H9 (cell line): ENCODE measurements around the gene DNAJC25. TPM values are rescaled to one million over a fixed set of nuclear protein-coding genes. Genes with fewer than 3 reads are reported as not detected.

Experiments used
- DNase-seq: peaks from one replicate; pipeline ENCODE4 v3.0.0-alpha.2; 2017
- H2AFZ ChIP-seq: one replicate; pipeline ENCODE4 v1.6.1; 2013; ENCODE audit warnings: mild to moderate bottlenecking, low read length, control low read depth, moderate library complexity
- H2AK5ac ChIP-seq: 2 replicates; pipeline ENCODE4 v1.6.1; 2013; ENCODE audit warnings: low read length, control low read depth, mixed read lengths; ENCODE audit not compliant: insufficient read length
- H2BK120ac ChIP-seq: one replicate; pipeline ENCODE4 v1.6.1; 2013; ENCODE audit warnings: low read depth, mild to moderate bottlenecking, low read length, control low read depth, inconsistent platforms; ENCODE audit not compliant: poor library complexity, severe bottlenecking
- H2BK12ac ChIP-seq: 2 replicates; pipeline ENCODE4 v1.6.1; 2013; ENCODE audit warnings: low read length, control low read depth, mixed read lengths, low read depth; ENCODE audit not compliant: insufficient read length
- H2BK15ac ChIP-seq: 2 replicates; pipeline ENCODE4 v1.6.1; 2013; ENCODE audit warnings: low read depth, low read length, control low read depth
- H2BK20ac ChIP-seq: one replicate; pipeline ENCODE4 v1.6.1; 2013; ENCODE audit warnings: low read depth, mild to moderate bottlenecking, low read length, control low read depth, inconsistent platforms; ENCODE audit not compliant: poor library complexity, severe bottlenecking
- H2BK5ac ChIP-seq: 2 replicates; pipeline ENCODE4 v1.6.1; 2013; ENCODE audit warnings: low read length, control low read depth, mixed read lengths; ENCODE audit not compliant: insufficient read length
- H3K14ac ChIP-seq: 2 replicates; pipeline ENCODE4 v1.6.1; 2013; ENCODE audit warnings: low read length, control low read depth; ENCODE audit not compliant: insufficient read depth
- H3K18ac ChIP-seq: 2 replicates; pipeline ENCODE4 v1.6.1; 2013; ENCODE audit warnings: low read depth, mild to moderate bottlenecking, mixed read lengths, low read length, control low read depth; ENCODE audit not compliant: insufficient read length
- H3K23ac ChIP-seq: 2 replicates; pipeline ENCODE4 v1.6.1; 2013; ENCODE audit warnings: low read length, control low read depth, mixed read lengths, low read depth; ENCODE audit not compliant: insufficient read length
- H3K23me2 ChIP-seq: 2 replicates; pipeline ENCODE4 v1.6.1; 2013; ENCODE audit warnings: low read depth, mild to moderate bottlenecking, mixed read lengths, low read length, control low read depth; ENCODE audit not compliant: insufficient read length, poor library complexity, severe bottlenecking
- H3K27ac ChIP-seq: 2 replicates; pipeline ENCODE4 v1.5.1; 2013; ENCODE audit warnings: low read length, control low read depth, mixed read lengths, low read depth; ENCODE audit not compliant: insufficient read length
- H3K27me3 ChIP-seq: 2 replicates; pipeline ENCODE4 v1.6.1; 2013; ENCODE audit warnings: low read length, control low read depth, inconsistent platforms; ENCODE audit not compliant: insufficient read depth
- H3K4ac ChIP-seq: 2 replicates; pipeline ENCODE4 v1.6.1; 2013; ENCODE audit warnings: low read depth, mild to moderate bottlenecking, control low read depth, inconsistent platforms, low read length, moderate library complexity
- H3K4me1 ChIP-seq: 2 replicates; pipeline ENCODE4 v1.6.1; 2013; ENCODE audit warnings: low read length, control low read depth, inconsistent platforms; ENCODE audit not compliant: insufficient read depth
- H3K4me2 ChIP-seq: 2 replicates; pipeline ENCODE4 v1.6.1; 2013; ENCODE audit warnings: low read length, control low read depth, mixed read lengths; ENCODE audit not compliant: insufficient read length, insufficient read depth
- H3K56ac ChIP-seq: 2 replicates; pipeline ENCODE4 v1.6.1; 2013; ENCODE audit warnings: low read depth, mild to moderate bottlenecking, mixed read lengths, low read length, control low read depth; ENCODE audit not compliant: insufficient read length
- H3K79me1 ChIP-seq: 2 replicates; pipeline ENCODE4 v1.6.1; 2013; ENCODE audit warnings: low read depth, mild to moderate bottlenecking, moderate library complexity, low read length, control low read depth, inconsistent platforms; ENCODE audit not compliant: insufficient read depth, poor library complexity, severe bottlenecking
- H3K79me2 ChIP-seq: 2 replicates; pipeline ENCODE4 v1.6.1; 2013; ENCODE audit warnings: low read length, control low read depth, inconsistent platforms; ENCODE audit not compliant: insufficient read depth
- H3K9ac ChIP-seq: 2 replicates; pipeline ENCODE4 v1.6.1; 2013; ENCODE audit warnings: low read length, control low read depth, mixed read lengths; ENCODE audit not compliant: insufficient read length; ENCODE audit errors: extremely low read depth
- H3K9me3 ChIP-seq: one replicate; pipeline ENCODE4 v1.6.1; 2013; ENCODE audit warnings: low read depth, low read length, inconsistent platforms; ENCODE audit not compliant: control insufficient read depth
- H3T11ph ChIP-seq: one replicate; pipeline ENCODE4 v1.6.1; 2013; ENCODE audit warnings: mild to moderate bottlenecking, low read length, control low read depth, inconsistent platforms
- H4K20me1 ChIP-seq: one replicate; pipeline ENCODE4 v1.6.1; 2013; ENCODE audit not compliant: control insufficient read depth, insufficient read length, insufficient read depth
- H4K5ac ChIP-seq: 2 replicates; pipeline ENCODE4 v1.6.1; 2013; ENCODE audit warnings: low read depth, mild to moderate bottlenecking, mixed read lengths, low read length, control low read depth; ENCODE audit not compliant: insufficient read length
- H4K8ac ChIP-seq: replicated peaks from 2 replicates; pipeline ENCODE4 v1.6.1; 2013; ENCODE audit warnings: low read length, control low read depth, mixed read lengths, low read depth; ENCODE audit not compliant: insufficient read length
- H4K91ac ChIP-seq: 2 replicates; pipeline ENCODE4 v1.6.1; 2013; ENCODE audit warnings: low read depth, mild to moderate bottlenecking, moderate library complexity, mixed read lengths, low read length, control low read depth; ENCODE audit not compliant: insufficient read length
- H3K27ac Mint-ChIP-seq, 3 experiments: 2 replicates in 2 of 3; 3 replicates in 1 of 3; pipeline ENCODE4 v1.8.0; 2020 to 2021; ENCODE audit warnings: mixed read lengths in 3 of 3, mild to moderate bottlenecking in 1 of 3, moderate library complexity in 1 of 3
- H3K27me3 Mint-ChIP-seq: 2 replicates; pipeline ENCODE4 v1.8.0; 2021; ENCODE audit warnings: low read depth, mild to moderate bottlenecking, moderate library complexity, mixed read lengths
- H3K36me3 Mint-ChIP-seq, 3 experiments: 2 replicates in 2 of 3; 3 replicates in 1 of 3; pipeline ENCODE4 v1.8.0; 2020 to 2021; ENCODE audit warnings: low read depth in 3 of 3, mixed read lengths in 3 of 3; ENCODE audit not compliant: insufficient read depth in 1 of 3
- H3K4me1 Mint-ChIP-seq, 2 experiments: 2 replicates each; pipeline ENCODE4 v1.8.0; 2020; ENCODE audit warnings: mixed read lengths in 2 of 2
- H3K4me3 Mint-ChIP-seq, 2 experiments: 2 replicates in 1 of 2; 3 replicates in 1 of 2; pipeline ENCODE4 v1.8.0; 2020 to 2021; ENCODE audit warnings: mild to moderate bottlenecking in 2 of 2, mixed read lengths in 2 of 2, moderate library complexity in 1 of 2
- H3K9me3 Mint-ChIP-seq, 2 experiments: 2 replicates in 1 of 2; 3 replicates in 1 of 2; pipeline ENCODE4 v1.8.0; 2020; ENCODE audit warnings: mild to moderate bottlenecking in 2 of 2, mixed read lengths in 2 of 2, moderate library complexity in 1 of 2
- CTCF ChIP-seq: fragments of 200-600 bp; sonication (generic); conservative IDR thresholded peaks from 3 replicates; pipeline ENCODE4 v1.8.0; 2021; ENCODE audit warnings: antibody characterized with exemption, mild to moderate bottlenecking
- WGBS: extraction: QIAGEN DNeasy Blood & Tissue Kit; methylation state at CpG from one replicate; pipeline ENCODE4 v1.1.7; 2013; ENCODE audit warnings: missing lambda C conversion rate, low lambda C conversion rate, mixed read lengths; ENCODE audit not compliant: insufficient read length; ENCODE audit errors: extremely low coverage; 5-methylcytosine and 5-hydroxymethylcytosine counted together
- total RNA-seq: library from RNA; stranded (reverse); gene quantifications from 2 replicates; pipeline ENCODE4 v1.2.1, GENCODE V29; 2021

DNAJC25 gene
- total RNA-seq, 1 experiment from 2014 or later, result 7.6 TPM

- Histone ChIP-seq H3K4me2 (no peak overlapping the region), H2BK15ac (no peak overlapping the region), H2BK20ac (no peak overlapping the region), H3K9ac (no peak overlapping the region), H3K4ac (no peak overlapping the region), H2BK12ac (no peak overlapping the region), H3K23me2 (peaks cover 7% of the 10 kb centered on the region), H4K5ac (no peak overlapping the region), H3K79me1 (no peaks in the 10 kb centered on the region), H3K23ac (no peak overlapping the region), H4K91ac (no peak overlapping the region), H3K4me1 (peaks cover 7% of the 10 kb centered on the region; the same call in 1 of the 2 replicates), H3K27me3 (no peaks in the 10 kb centered on the region), H2AFZ (no peak overlapping the region), H2AK5ac (no peak overlapping the region), H3K9me3 (no peaks in the 10 kb centered on the region), H3K56ac (no peak overlapping the region), H3K27ac (no peak overlapping the region), H2BK120ac (no peak overlapping the region), H3K18ac (no peak overlapping the region), H3K14ac (no peak overlapping the region), H3K79me2 (no peaks in the 10 kb centered on the region; the same call in 1 of the 2 replicates), H4K20me1 (no peaks in the 10 kb centered on the region), H2BK5ac (no peak overlapping the region), H4K8ac (no peak overlapping the region), H3T11ph (no peak overlapping the region)
- Mint-ChIP-seq H3K27ac (no peak overlapping the region), H3K27me3 (peaks cover 15% of the 10 kb centered on the region), H3K36me3 (peaks cover 5 to 12% (median 5%) of the 10 kb centered on the region in 3 experiments; a peak in 6 of 7 replicates), H3K4me1 (peaks cover 21% of the 10 kb centered on the region in 2 experiments), H3K9me3 (no peaks in the 10 kb centered on the region; a peak in 1 of 5 replicates), H3K4me3 (no peak overlapping the region)
- no CpG with 5 or more reads among the region's 3 CpGs for WGBS
- TF ChIP-seq CTCF, result no peak
- no peak for DNase-seq
Observed at GRCh38 chr9:111659691-111660090, 28.6 kb downstream of the DNAJC25 start.
